DMS 273 treated with DMSO at 0.1 percent for 48 hours (cell line): ENCODE measurements around the gene PILRB.
"Not testable (repeated sequence)": the region's sequence is repeated elsewhere in the genome, so short reads cannot be mapped to it uniquely, and the experiment has no call there.

Experiments
- DNase-seq: peaks from one replicate; lab custom pipeline; 2025; lab: John Stamatoyannopoulos, UW

Gene PILRB

GRCh38 chr7:100378114-100378755 lies 20.3 kb downstream of the PILRB start:
- DNase-seq, result no peak

GRCh38 chr7:100380196-100380595 lies 22.3 kb downstream of the PILRB start:
- DNase-seq, result no peak

GRCh38 chr7:100381531-100382233 lies 23.8 kb downstream of the PILRB start:
- not testable (repeated sequence) for DNase-seq

DNA sequence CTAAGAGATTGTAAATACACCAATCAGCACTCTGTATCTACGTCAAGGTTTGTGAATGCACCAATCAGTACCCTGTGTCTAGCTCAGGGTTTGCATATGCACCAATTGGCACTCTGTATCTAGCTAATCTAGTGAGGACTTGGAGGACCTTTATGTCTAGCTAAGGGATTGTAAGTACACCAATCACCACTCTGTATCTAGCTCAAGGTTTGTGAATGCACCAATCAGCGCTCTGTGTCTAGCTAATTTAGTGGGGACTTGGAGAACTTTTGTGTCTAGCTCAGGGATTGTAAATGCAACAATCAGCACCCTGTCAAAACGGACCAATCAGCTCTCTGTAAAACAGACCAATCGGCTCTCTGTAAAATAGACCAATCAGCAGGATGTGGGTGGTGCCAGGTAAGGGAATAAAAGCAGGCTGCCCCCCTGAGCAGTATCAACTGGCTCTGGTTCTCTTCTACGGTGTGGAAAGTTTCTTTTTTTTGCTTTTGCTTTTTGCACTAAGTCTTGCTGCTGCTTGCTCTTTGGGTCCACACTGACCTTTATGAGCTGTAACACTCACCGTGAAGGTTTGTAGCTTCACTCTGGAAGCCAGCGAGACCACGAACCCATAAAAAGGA lies 24.4 kb downstream of the PILRB start:
- not testable (repeated sequence) for DNase-seq

DNA sequence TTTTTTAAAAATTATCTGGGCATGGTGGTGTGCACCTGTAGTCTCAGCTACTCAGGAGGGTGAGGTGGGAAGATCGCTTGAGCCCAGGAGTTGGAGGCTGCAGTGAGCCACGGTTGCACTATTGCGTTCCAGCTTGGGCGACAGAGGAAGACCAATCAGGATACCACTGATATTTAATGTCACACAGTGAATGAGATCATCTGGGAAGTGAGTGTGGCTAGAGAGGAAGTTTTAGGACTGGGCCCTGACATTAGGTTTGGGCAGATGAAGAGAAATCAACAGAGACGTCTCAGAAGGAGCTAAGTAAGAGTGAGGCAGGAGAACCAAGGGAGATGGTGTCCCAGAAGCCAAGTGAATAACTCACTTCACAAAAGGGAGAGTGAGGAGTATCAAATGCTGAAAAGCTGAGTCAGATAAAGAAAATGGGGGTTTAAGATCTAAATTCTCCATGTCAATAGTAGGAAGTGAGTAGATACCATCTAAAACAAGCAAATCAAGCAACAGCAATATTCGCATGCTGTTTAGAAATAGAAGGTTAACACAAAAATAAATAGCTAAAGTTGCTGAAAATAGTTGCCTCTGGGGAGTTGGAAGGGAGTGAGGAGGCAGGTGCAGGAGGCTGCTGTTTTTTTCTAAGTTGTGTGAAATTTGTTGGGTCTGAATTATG lies 26.8 kb downstream of the PILRB start:
- DNase-seq, result no peak

DNA sequence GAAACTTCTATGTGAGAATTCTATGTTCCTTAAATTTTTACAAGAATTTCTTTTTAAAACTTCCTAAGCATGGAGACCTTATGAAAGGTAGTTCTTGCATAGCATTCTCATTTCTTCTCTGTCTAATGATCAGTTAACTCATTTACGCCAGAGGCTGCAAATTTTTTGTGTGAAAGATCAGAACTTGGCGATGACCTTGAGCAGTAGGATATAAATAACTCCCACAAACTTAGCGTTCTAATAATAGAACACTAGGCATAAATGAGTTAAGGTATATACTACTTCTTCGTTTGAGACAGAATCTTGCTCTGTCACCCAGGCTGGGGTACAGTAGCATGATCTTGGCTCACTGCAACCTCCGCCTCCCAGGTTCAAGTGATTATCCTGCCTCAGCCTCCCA lies 29.0 kb downstream of the PILRB start:
- no peak for DNase-seq

DNA sequence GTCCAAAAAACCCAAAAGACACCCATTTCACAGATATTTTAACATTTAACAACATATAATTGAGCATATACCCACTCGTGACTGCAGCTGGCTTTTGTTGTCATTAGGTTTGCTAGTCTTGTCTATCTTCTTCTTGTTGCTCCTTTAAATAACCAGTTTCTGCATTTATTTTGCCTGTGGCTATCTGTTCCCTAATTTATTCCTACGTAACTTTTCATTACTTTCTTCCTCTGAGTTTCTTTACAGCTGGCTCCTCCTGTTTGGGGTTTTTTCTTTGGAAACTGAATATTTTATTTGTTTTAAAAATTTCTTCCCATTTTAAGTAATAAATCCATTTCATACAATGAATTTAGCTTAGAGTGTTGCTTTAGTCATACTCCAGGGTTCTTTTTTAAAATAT lies 29.8 kb downstream of the PILRB start:
- no peak for DNase-seq

DNA sequence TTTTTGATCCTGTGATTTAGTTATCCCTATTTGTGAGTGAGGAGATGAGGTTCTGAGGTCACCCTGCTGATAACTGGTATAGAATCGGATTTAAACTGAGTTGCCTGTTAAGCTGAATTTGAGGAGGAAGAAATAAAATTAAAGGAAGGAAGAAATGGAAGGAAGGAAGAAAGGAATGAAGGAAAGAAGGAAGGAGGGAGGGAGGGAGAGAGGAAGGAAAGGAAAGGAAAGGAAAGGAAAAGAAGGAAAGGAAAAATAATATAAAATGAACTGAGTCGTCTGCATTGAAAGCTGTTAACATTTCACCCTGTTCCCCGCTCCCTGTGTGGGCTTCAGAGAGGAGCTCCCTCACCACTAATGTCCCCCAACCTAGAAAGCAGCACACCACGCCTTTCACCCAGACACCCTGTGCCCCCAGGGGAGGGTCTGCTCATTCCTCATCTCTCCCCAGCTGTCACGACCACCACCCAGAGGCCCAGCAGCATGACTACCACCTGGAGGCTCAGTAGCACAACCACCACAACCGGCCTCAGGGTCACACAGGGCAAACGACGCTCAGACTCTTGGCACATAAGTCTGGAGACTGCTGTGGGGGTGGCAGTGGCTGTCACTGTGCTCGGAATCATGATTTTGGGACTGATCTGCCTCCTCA lies 31.6 kb downstream of the PILRB start:
- DNase-seq, result no peak

DNA sequence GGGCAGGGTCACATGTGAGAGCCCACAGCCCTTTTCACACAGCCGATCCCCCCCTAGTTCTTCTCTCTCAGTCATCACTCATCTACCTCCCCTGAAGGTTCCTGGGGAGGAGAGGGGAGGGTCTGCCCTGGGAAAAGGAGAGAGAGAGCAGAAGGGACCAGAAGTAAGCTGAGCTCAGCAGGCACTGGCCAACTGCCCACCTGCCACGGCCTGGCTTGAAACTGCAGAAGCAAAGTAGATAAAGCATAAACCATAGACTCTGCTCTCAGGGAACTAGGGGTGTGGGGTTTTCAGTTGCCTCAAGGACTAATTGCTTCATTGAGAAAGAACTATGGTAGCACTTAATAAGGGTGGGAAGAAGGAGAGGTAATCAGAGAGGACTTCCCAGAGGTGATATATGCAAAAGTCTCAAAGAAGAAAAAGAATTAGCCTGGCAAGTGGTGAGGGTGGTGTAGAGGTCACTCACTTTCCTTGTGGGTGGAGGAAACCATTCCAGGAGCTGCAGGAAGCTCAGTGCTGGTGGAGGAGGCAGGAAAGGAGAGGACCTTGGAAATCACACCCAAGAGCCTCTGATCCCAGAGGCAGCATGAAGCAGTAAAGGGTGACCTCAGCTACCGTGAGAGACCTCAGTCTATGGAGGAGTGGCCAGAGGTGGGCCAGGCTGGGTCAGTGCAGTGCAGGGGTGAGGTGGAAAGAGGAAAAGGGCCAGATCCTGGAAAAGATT lies 32.5 kb downstream of the PILRB start:
- DNase-seq, result no peak

DNA sequence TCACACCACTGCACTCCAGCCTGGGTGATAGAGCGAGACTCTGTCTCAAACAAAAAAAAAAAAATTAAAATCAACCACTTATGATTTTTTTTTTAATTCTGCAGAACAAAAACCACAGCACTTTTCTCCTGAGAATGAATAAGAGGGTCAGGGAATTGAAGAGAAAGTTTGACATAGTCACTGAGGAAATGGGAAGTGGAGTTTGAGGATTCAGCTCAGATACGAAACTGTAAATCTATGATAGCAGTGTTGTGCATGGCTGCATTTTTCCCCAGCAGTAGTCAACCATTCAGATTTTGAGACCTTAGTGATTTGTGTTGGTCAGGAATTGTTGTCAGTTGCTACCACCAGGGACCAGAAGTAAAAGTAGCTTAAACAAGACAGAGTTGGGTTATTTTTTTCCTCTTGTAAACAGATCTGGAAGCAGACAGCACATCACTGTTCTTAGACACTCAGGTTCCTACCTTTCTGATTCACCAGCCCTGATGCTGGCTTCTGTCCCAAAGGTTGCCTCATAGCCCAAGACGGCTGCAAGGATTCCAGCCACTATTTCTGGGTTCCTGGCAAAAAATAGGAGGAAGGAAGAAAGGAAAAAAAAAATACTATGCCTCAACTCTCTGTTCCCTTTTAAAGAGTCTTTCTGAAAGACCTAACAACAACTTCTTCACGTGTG lies 35.5 kb downstream of the PILRB start:
- no peak for DNase-seq

- DNase-seq, result no peak
Measured at GRCh38 chr7:100394077-100394476, 36.2 kb downstream of the PILRB start.

DNA sequence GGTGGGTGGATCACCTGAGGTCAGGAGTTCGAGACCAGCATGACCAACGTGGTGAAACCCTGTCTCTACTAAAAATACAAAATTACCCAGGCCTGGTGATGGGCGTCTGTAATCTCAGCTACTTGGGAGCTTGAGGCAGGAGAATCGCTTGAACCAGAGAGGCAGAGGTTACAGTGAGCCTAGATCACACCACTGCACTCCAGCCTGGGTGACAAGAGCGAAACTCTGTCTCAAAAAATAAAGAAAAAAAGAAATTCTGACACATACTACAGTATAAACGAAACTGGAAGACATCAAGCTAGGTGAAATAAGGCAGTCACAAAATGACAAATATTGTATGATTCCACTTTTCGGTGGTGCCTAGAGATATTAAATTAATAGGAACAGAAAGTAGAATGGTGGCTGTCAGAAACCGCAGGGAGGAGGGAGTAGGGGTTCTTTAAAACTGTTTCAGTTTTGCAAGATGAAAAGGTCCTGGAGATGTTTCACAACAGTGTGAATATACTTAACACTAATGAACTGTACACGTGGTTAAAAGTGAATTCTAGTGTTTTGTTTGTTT lies 38.6 kb downstream of the PILRB start:
- no peak for DNase-seq

DNA sequence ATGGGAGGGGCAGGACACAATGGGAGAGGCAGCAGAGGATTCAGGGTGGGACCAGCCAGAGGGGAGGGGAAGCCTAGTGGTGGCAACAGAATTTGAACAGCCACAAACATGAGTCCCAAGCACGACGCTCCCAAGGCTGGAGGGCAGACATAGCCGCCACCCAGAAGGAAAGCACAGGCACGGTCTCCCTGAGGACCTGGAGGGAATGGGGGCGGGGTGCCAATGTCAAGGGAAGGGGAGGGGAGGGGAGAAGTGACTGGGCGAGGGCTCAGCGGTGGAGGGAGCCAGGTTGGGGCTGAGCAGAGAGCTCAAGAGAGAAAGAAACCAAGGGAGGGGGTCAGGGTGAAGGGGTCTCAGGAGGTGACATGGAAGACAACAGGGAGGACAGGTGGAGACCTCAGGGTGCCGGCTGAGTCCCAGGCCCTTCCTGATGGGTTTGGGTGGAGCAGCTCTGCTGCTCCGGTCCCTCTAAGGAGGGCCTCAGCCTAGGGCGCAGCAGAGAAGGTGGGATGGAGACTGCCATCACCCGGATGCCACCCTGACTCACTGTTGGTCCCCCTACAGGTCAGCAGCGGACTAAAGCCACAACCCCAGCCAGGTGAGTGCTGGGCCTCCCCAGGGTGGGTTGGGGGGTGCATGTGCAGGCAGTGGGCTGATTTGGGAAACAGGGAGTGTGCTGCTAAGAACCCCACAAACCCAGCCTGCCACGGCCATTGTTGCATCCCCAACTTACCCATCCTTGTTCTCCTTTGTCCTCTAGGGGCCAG lies 39.6 kb downstream of the PILRB start:
- DNase-seq, result no peak

- no peak for DNase-seq
Measured at GRCh38 chr7:100398239-100398638, 40.3 kb downstream of the PILRB start.

DNA sequence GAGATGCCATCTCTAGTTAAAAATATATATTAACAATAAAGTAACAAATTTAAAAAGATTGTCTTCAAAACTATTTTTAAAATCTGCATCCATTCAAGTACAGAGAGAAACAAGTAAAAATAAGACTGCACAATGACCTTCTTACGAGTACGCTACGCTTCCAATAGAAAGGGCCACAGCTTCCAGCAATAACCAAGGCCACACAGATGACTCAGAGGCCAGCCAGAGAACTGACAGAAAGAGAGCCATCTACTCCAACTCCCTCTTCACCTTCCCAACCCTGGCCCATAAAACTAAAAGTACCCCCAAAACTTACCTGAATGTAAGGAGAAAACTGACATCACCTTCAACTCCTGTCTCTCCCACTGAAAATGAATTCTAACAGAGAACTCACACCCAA lies 42.1 kb downstream of the PILRB start:
- no peak for DNase-seq

- DNase-seq, result no peak
Measured at GRCh38 chr7:100400656-100401055, 42.7 kb downstream of the PILRB start.

DNA sequence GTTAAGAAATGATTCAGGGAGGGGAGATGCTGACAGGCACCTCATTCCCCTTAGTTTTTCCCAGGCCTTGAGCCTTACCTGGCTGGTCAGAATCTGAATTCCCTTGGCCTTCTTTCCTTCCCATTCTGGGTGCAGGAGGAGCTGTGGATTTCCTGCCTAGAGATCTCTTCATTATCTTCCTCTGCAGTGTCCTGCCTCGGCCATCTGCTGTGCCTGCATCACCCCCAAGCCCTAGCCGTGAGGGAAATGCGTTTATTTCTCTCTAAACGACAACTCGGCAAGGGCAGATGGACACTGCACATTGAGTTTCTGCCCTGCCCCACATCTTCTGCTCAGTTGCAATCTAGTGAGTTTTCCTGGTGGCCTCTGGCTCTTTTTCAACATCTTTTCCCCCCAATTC lies 43.9 kb downstream of the PILRB start:
- DNase-seq, result no peak

DNA sequence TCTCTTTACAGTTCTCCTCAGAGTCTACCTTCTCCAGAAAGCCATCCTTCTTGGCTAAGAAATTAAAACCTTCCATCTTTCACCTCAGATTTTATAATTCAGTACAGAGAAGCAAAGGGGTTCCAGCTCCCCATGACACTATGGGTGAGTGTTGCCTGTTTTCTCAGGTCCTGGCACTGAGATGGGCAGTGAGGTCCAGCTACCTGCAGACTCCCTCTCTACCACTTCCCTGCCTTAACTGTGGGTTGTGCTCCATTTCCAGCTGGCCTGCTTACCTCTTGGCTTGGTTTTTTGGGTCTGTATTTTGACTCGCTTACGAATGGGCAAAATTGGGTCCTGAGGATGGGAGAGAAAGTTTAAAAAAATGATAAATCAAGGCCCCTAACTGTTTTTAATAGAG lies 44.3 kb downstream of the PILRB start:
- no peak for DNase-seq

DNA sequence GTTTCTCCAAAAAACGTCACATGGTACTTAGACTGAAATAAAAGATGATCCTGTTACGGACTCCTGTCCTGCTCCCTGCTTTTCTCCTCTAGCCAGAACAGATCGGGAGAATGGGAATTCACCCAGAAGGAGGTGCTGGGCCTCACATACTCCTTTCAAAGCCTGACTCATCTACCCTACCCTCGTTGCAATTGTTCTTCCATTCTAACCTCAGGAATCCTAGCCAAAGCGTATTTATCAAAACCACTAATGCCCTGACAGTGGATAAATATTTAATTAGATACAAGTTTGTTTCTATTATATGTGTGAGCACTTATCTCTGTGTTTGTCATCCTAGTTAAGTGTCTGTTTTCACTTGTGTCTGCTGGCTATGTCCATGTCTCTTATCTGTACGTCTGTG lies 48.9 kb downstream of the PILRB start:
- DNase-seq, result no peak
